PC-9 (cell line): ENCODE measurements around the gene IL4R.

Source experiments
- CTCF ChIP-seq: fragments of 200-600 bp; sonication (generic); conservative IDR thresholded peaks from 2 replicates; pipeline ENCODE4 v1.6.1; 2017; ENCODE audit warnings: mixed run types, antibody characterized with exemption, mild to moderate bottlenecking, moderate library complexity
- EZH2 ChIP-seq: fragments of 200-600 bp; sonication (generic); IDR thresholded peaks from 2 replicates; pipeline ENCODE4 v1.8.0; 2017; ENCODE audit warnings: antibody characterized with exemption, low read depth

GRCh38 chr16:27321013-27321915, 7.5 kb downstream of the IL4R start:
- TF ChIP-seq CTCF = no peak
- no peak for TF ChIP-seq EZH2
